GM19328 (cell line): ENCODE data around the gene DHCR24.

ENCODE experiments used
- ATAC-seq: cut with Tn5 transposase; IDR thresholded peaks from one replicate; pipeline ENCODE4 v1.9.1; 2021; ENCODE audit warnings: mild to moderate bottlenecking, moderate library complexity; ENCODE audit not compliant: unreplicated experiment

Gene DHCR24

GRCh38 chr1:54865238-54866073, 21.5 kb downstream of the DHCR24 start:
- no peak for ATAC-seq

- ATAC-seq, result no peak
Observed at GRCh38 chr1:54864460-54865208, 22.4 kb downstream of the DHCR24 start.

GRCh38 chr1:54863267-54863665, 23.7 kb downstream of the DHCR24 start:
- ATAC-seq, result no peak

GRCh38 chr1:54861070-54861761, 25.8 kb downstream of the DHCR24 start:
- no peak for ATAC-seq

- no peak for ATAC-seq
Observed at GRCh38 chr1:54859700-54860391, 27.1 kb downstream of the DHCR24 start.

- no peak for ATAC-seq
Observed at GRCh38 chr1:54857746-54858561, 29.0 kb downstream of the DHCR24 start.

- no peak for ATAC-seq
Observed at GRCh38 chr1:54857141-54857540, 29.9 kb downstream of the DHCR24 start.

- no peak for ATAC-seq
Observed at GRCh38 chr1:54854381-54855020, 32.5 kb downstream of the DHCR24 start.

- ATAC-seq, result no peak
Observed at GRCh38 chr1:54853793-54854370, 33.1 kb downstream of the DHCR24 start.

- ATAC-seq, result no peak
Observed at GRCh38 chr1:54853096-54853792, 33.8 kb downstream of the DHCR24 start.

- ATAC-seq, result no peak
Observed at GRCh38 chr1:54851936-54852524, 35.0 kb downstream of the DHCR24 start.

- no peak for ATAC-seq
Observed at GRCh38 chr1:54851406-54851805, 35.6 kb downstream of the DHCR24 start.

GRCh38 chr1:54850737-54851136, 36.3 kb downstream of the DHCR24 start:
- ATAC-seq, result no peak

- ATAC-seq, result no peak
Observed at GRCh38 chr1:54850069-54850730, 36.8 kb downstream of the DHCR24 start.

- no peak for ATAC-seq
Observed at GRCh38 chr1:54849219-54850068, 37.6 kb downstream of the DHCR24 start.

GRCh38 chr1:54848134-54848948, 38.7 kb downstream of the DHCR24 start:
- no peak for ATAC-seq
